Liver (tissue), 9 donors: ENCODE data around the gene ZNF618. TPM values are rescaled to one million over a fixed set of nuclear protein-coding genes. Genes with fewer than 3 reads are reported as not detected.

Experiments used
- DNase-seq: peaks from one replicate; pipeline ENCODE4 v3.0.0-alpha.2; 2017; ENCODE audit warnings: low spot score
- H3K27ac ChIP-seq, 2 donors: one replicate each; pipeline ENCODE4 v1.7.0; 2013; ENCODE audit warnings: inconsistent platforms in 2 of 2, low read length in 2 of 2, control low read depth in 1 of 2, low read depth in 1 of 2, mild to moderate bottlenecking in 1 of 2
- H3K27me3 ChIP-seq, 4 donors: one replicate each; pipeline versions ENCODE4 v1.6.1 to v1.7.0; 2013; ENCODE audit warnings: low read length in 3 of 4, inconsistent platforms in 1 of 4, mild to moderate bottlenecking in 1 of 4, moderate library complexity in 1 of 4; ENCODE audit not compliant: control insufficient read depth in 4 of 4, insufficient read depth in 4 of 4
- H3K36me3 ChIP-seq, 4 donors: one replicate each; pipeline versions ENCODE4 v1.6.1 to v1.7.0; 2013; ENCODE audit warnings: low read length in 3 of 4, mild to moderate bottlenecking in 3 of 4, low read depth in 1 of 4, moderate library complexity in 1 of 4; ENCODE audit not compliant: control insufficient read depth in 4 of 4, insufficient read depth in 3 of 4
- H3K4me1 ChIP-seq, 4 donors: one replicate each; pipeline versions ENCODE4 v1.6.1 to v1.7.0; 2013; ENCODE audit warnings: low read length in 3 of 4, mild to moderate bottlenecking in 3 of 4, moderate library complexity in 1 of 4; ENCODE audit not compliant: control insufficient read depth in 4 of 4, insufficient read depth in 4 of 4
- H3K4me3 ChIP-seq, 3 donors: one replicate each; pipeline versions ENCODE4 v1.6.1 to v1.7.0; 2013; ENCODE audit warnings: low read length in 3 of 3, control low read depth in 1 of 3, low read depth in 1 of 3, mild to moderate bottlenecking in 1 of 3
- H3K9ac ChIP-seq, 2 donors: one replicate each; pipeline ENCODE4 v1.7.0; 2013; ENCODE audit warnings: low read length in 2 of 2, mild to moderate bottlenecking in 2 of 2, moderate library complexity in 2 of 2, control low read depth in 1 of 2, low read depth in 1 of 2
- H3K9me3 ChIP-seq, 4 donors: one replicate each; pipeline versions ENCODE4 v1.6.1 to v1.7.0; 2013; ENCODE audit warnings: low read length in 3 of 4; ENCODE audit not compliant: control insufficient read depth in 4 of 4
- ATF3 ChIP-seq: IDR thresholded peaks from 2 replicates; pipeline ENCODE4 v1.6.1; 2016; ENCODE audit warnings: antibody characterized with exemption
- EGR1 ChIP-seq, 2 donors: IDR thresholded peaks; 2 replicates each; pipeline ENCODE4 v1.6.1; 2016 to 2018; ENCODE audit warnings: antibody characterized with exemption in 2 of 2, low read depth in 2 of 2
- FOXA2 ChIP-seq: IDR thresholded peaks from 2 replicates; pipeline ENCODE4 v1.6.1; 2016; ENCODE audit warnings: antibody characterized with exemption
- GABPA ChIP-seq, 2 donors: IDR thresholded peaks in 1 of 2; conservative IDR thresholded peaks in 1 of 2; 2 replicates each; pipeline ENCODE4 v1.6.1; 2016; ENCODE audit warnings: antibody characterized with exemption in 2 of 2, mild to moderate bottlenecking in 1 of 2, moderate library complexity in 1 of 2
- HNF4A ChIP-seq, 2 donors: conservative IDR thresholded peaks; 2 replicates each; pipeline ENCODE4 v1.6.1; 2016; ENCODE audit warnings: antibody characterized with exemption in 2 of 2, mild to moderate bottlenecking in 2 of 2
- HNF4G ChIP-seq: IDR thresholded peaks from 2 replicates; pipeline ENCODE4 v1.6.1; 2016; ENCODE audit warnings: antibody characterized with exemption
- MAX ChIP-seq: IDR thresholded peaks from 2 replicates; pipeline ENCODE4 v1.6.1; 2016; ENCODE audit warnings: antibody characterized with exemption
- NR2F2 ChIP-seq: IDR thresholded peaks from 2 replicates; pipeline ENCODE4 v1.6.1; 2016; ENCODE audit warnings: antibody characterized with exemption
- REST ChIP-seq: IDR thresholded peaks from 2 replicates; pipeline ENCODE4 v1.6.1; 2016; ENCODE audit warnings: antibody characterized with exemption, mild to moderate bottlenecking
- RXRA ChIP-seq, 2 donors: IDR thresholded peaks; 2 replicates each; pipeline ENCODE4 v1.6.1; 2017 to 2018; ENCODE audit warnings: antibody characterized with exemption in 2 of 2, mild to moderate bottlenecking in 1 of 2
- SP1 ChIP-seq: IDR thresholded peaks from 2 replicates; pipeline ENCODE4 v1.6.1; 2018; ENCODE audit warnings: antibody characterized with exemption, mild to moderate bottlenecking
- TAF1 ChIP-seq: conservative IDR thresholded peaks from 2 replicates; pipeline ENCODE4 v1.6.1; 2016; ENCODE audit warnings: antibody characterized with exemption, mild to moderate bottlenecking
- YY1 ChIP-seq: IDR thresholded peaks from 2 replicates; pipeline ENCODE4 v1.6.1; 2016; ENCODE audit warnings: antibody characterized with exemption, mild to moderate bottlenecking
- WGBS: extraction: QIAGEN DNeasy Blood & Tissue Kit; methylation state at CpG from one replicate; pipeline ENCODE4 v1.1.7; 2013; 5-methylcytosine and 5-hydroxymethylcytosine counted together
- polyA plus RNA-seq, 2 donors: library from polyadenylated mRNA; stranded (reverse) in 1 of 2; unstranded in 1 of 2; fragments of 200-250 nt in 1 of 2; fragments of >200 nt in 1 of 2; fragmentation: Nextera tagmentation in 1 of 2; extraction: Ambion mirVana in 1 of 2; gene quantifications; one replicate each; pipeline versions ENCODE4 v1.2.1 to v1.2.3, GENCODE V29; 2013 to 2015
- total RNA-seq, 2 donors: library from RNA; depleted of rRNA; stranded (reverse); fragments of >200 nt; gene quantifications; one replicate each; pipeline ENCODE4 v1.2.3, GENCODE V29; 2014
- donor health status: healthy.
- donor health status: healthy.
- donor health status: healthy.
- donor health status: healthy.
- donor health status: healthy.

ZNF618 gene
- total and polyA plus RNA-seq, 4 donors: 2.2 to 6.5 (median 3.7) TPM

DNA sequence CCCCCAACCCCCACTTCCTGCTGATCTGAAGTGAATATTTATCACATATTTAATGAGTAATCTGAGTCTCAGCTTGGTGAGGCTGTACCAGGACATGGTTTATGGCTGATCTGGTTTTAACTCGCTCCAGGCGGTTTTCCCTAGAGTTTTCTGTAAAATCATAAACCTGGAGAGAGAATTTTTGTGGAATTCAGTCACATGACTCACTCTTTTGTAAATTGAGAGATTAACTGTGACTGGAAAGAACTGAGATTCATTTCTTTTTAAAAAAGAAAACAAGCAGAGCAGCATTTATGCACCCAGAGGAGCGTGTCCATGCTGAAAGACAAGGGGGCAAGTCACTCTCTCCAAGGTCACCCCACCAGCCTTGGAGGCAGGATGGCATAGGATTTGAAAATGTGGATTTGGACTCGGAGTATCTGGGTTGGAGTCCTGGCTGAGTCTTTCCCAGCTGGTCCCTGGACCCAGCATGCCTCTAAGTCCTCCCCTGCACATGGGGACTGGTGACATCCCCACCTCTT is 81.8 kb downstream of the ZNF618 start:
- Histone ChIP-seq H3K27ac (peak overlapping the region in 1 of 2 donors; percentile 30), H3K4me3 (no peak overlapping the region), H3K27me3 (no peaks in the 10 kb centered on the region), H3K4me1 (peaks cover 5 to 22% (median 9%) of the 10 kb centered on the region in 4 donors), H3K9me3 (no peaks in the 10 kb centered on the region), H3K9ac (no peak overlapping the region), H3K36me3 (peaks cover 0 to 2% (median 0%) of the 10 kb centered on the region in 4 donors)
- no peak for TF ChIP-seq REST
- no peak for TF ChIP-seq EGR1 (IDR thresholded peaks at IDR 0.05; ENCODE audit: low read depth in 2 of 2)
- no peak for TF ChIP-seq TAF1
- 83% methylated on average over 4 of the region's 4 CpGs for WGBS
- no peak for DNase-seq

- peaks cover 0 to 2% (median 0%) of the 10 kb centered on the region in 4 donors for H3K36me3 ChIP-seq
- H3K9me3 ChIP-seq: no peaks in the 10 kb centered on the region
- no peak overlapping the region for H3K9ac ChIP-seq
- no peaks in the 10 kb centered on the region for H3K27me3 ChIP-seq
- TF ChIP-seq TAF1 (no peak), GABPA (IDR thresholded peaks at IDR 0.05 in 1 of 2, conservative IDR thresholded peaks at IDR 0.05 in 1 of 2) (no peak), NR2F2 (no peak), HNF4A (conservative IDR thresholded peaks at IDR 0.05) (no peak), HNF4G (no peak), RXRA (IDR thresholded peaks at IDR 0.05) (no peak), FOXA2 (no peak), ATF3 (no peak), SP1 (no peak), YY1 (no peak), MAX (no peak), EGR1 (IDR thresholded peaks at IDR 0.05; ENCODE audit: low read depth in 2 of 2) (no peak), REST (no peak)
- DNase-seq: no peak
- H3K27ac ChIP-seq: no peak overlapping the region
- WGBS: 92% methylated on average over 6 of the region's 6 CpGs
- peaks cover 5 to 22% (median 9%) of the 10 kb centered on the region in 4 donors for H3K4me1 ChIP-seq
- no peak overlapping the region for H3K4me3 ChIP-seq
Observed at GRCh38 chr9:113958556-113958955, 82.4 kb downstream of the ZNF618 start.
